GM19328 (cell line): ENCODE measurements around the gene NAXD.
"Not testable (repeated sequence)": the region's sequence is repeated elsewhere in the genome, so short reads cannot be mapped to it uniquely, and the experiment has no call there.

Experiments
- ATAC-seq: cut with Tn5 transposase; IDR thresholded peaks from one replicate; pipeline ENCODE4 v1.9.1; 2021; ENCODE audit warnings: mild to moderate bottlenecking, moderate library complexity; ENCODE audit not compliant: unreplicated experiment

Gene NAXD

GRCh38 chr13:110627761-110628476 lies 12.6 kb downstream of the NAXD start:
- ATAC-seq: no peak

- no peak for ATAC-seq
Measured at GRCh38 chr13:110628477-110628793, 13.1 kb downstream of the NAXD start.

- ATAC-seq: no peak
Measured at GRCh38 chr13:110628952-110629701, 13.8 kb downstream of the NAXD start.

DNA sequence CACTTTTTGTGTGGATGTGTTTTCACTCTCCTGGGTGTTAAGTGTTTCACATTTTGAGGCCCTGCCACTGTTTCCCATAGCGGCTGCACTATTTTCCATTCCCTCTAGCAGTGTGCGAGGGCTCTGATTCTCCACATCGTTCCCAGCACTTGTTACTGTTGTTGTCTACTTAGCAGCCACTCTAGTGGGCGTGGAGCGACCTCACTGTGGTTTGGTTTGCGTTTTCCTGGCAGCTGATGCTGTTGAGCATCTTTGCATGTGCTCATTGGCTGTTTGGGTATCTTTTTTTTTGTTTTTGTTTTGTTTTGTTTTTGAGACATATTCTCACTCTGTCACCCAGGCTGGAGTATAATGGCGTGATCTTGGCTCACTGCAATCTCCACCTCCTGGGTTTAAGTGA lies 14.4 kb downstream of the NAXD start:
- ATAC-seq: no peak

DNA sequence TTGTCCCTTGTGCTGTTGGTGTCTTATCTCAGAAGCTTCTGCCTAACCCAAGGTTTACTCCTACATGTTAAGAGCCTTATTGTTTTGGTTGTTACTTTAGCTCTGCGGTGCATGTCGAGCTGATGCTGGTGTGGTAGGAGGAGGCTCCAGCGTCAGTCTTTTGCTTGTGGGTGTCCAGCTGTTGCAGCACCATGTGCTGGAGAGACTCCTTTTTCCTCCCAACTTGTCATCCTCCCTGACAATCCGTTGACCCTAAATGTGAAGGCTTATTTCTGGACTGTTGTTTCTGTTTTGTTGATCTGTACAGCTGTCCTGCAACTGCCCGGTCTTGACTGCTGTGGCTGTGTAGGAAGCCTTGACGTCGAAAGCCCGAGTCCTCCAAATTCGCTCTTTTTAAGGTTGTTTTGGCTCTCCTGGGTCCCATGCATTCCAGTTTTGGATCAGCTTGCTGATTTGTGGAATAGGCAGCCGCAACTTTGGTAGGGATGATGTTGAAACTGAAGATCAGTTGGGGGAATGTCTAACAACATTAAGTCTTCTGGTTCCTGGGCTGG lies 15.3 kb downstream of the NAXD start:
- no peak for ATAC-seq

DNA sequence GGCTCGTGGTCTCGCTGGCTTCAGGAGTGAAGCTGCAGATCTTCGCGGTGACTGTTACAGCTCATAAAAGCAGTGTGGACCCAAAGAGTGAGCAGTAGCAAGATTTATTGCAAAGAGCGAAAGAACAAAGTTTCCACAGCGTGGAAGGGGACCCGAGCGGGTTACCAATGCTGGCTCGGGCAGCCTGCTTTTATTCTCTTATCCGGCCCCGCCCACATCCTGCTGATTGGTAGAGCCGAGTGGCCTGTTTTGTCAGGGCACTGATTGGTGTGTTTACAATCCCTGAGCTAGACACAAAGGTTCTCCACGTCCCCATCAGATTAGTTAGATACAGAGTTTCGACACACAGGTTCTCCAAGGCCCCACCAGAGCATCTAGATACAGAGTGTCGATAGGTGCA lies 16.9 kb downstream of the NAXD start:
- not testable (repeated sequence) for ATAC-seq

DNA sequence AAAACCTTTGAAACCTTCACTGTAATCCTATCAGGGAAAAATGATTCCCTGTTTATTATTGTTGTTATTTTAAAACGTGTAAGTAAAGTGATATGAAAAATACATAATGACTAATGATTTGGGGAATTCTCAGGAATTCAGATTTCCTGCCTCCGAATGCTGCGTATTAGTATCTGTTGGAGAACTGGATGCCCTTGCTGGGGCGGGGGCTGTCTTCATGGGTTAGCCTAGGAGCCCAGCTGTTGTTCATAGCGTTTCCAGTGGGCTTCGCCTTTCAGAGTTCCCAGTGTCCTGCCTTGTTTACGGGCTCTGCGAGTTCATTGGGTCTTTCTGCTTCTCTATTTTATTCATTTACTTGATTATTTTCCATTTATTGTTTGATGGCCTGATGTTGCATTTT lies 18.4 kb downstream of the NAXD start:
- no peak for ATAC-seq

DNA sequence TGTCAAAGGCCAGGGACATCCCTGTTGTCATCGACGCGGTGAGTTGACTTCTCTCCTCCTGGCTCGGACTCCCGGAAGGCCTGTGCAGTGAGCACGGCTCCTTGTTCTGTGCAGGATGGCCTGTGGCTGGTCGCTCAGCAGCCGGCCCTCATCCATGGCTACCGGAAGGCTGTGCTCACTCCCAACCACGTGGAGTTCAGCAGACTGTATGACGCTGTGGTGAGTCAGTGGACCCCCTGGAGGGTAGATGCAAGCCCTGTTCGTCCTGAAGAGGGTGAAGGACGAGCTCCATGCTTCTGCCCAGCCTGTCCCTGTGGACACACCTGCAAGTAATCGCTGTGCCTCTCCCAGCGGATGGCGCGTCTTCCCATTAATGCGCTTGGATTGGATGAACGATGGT lies 19.2 kb downstream of the NAXD start:
- ATAC-seq: no peak

DNA sequence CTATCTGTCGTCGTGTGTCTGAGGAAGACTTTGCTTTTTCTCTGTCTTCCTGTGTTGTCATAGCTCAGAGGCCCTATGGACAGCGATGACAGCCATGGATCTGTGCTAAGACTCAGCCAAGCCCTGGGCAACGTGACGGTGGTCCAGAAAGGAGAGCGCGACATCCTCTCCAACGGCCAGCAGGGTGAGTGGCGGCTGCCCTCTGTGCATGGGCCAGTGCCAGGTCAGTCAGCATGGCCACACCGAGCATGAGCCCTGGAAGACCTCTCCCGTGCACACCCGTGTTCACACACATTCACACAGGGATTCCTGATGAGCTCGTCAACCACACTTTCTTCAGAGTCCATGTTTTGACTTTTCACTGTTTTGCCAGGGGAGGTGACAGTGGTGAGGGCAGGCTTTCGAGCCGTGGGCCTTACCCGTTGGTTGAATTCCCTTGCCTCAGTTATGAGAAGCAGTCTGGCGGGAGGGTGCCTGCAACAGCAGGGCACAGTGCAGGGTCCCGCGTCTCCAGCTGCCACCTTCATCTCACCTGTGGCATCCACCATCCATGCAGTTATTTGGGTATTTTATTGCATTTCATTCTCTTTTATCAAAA lies 20.2 kb downstream of the NAXD start:
- no peak for ATAC-seq

DNA sequence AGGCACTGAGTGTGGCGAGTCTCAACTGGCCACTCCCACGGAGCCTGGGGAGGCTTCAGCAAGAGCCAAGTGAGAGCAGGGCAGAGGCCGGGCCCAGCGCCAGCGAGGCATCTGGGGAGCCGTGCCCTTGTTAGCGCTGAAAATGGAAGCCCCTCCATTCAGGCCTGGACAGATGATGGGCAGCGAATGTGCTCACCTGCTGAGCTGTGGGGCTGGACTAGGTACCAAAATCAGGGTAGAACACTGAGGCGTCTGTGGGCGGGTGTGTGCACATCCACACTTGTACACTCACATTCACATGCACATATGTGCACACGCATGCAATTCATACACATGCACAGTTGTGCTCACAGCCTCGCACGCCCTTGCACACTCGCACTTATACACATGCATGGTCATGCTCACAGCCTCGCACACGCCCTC lies 20.7 kb downstream of the NAXD start:
- ATAC-seq: no peak

DNA sequence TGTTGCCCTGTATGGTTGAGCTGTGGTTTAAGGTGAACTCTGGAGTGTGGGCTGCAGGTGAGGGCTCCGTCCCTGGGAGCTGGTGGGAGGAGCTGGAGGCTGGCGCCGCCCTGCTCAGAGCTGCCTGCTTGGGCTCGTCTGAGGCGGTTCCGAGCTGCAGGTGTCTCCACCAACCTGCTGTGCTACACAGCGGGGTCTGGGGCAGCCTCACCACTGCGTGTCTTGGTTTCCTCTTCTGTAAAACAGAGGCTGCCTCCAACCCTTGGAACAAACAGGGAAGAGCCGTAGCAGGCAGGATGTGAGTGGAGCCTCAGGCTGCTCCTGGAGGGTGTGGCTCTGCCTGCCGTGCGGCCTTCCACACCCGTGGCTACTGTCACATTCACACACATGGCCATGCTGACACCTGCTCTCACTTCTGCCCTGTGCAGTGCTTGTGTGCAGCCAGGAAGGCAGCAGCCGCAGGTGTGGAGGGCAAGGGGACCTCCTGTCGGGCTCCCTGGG lies 21.4 kb downstream of the NAXD start:
- ATAC-seq: no peak

- ATAC-seq: no peak
Measured at GRCh38 chr13:110637275-110637674, 21.9 kb downstream of the NAXD start.

- no peak for ATAC-seq
Measured at GRCh38 chr13:110637747-110638146, 22.4 kb downstream of the NAXD start.

DNA sequence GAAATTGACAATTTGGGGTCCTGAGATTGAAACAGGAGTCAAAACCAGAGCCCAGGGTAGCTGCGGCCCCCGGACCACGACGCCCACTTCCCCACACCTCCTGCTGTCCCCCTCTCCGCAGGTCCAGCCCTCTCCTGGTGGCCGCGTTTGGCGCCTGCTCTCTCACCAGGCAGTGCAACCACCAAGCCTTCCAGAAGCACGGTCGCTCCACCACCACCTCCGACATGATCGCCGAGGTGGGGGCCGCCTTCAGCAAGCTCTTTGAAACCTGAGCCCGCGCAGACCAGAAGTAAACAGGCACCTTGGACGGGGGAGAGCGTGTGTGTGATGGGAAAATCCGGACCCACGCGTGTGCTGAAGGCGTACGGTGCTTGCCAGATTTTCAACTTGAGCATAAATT lies 22.9 kb downstream of the NAXD start:
- no peak for ATAC-seq

- ATAC-seq: no peak
Measured at GRCh38 chr13:110638814-110639806, 23.8 kb downstream of the NAXD start.

DNA sequence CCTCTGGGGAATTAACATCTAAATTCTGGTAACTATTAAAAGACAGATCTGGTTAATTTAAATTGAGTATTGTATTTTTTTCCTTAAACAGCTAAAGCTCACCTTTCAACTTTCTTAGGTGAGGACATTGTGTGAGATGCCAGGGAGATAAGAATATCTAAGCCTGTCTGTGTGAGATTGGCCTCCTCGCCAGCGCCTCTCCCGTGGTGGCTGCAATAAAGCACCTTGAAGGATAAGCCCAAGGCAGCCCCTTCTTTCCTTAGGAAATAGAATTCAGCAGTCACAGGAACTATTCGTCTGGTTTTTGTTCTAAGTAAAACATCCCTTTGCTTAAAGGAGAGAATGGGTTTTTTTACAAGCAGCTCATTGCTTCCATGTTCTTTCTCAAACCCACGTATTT lies 24.6 kb downstream of the NAXD start:
- ATAC-seq: no peak

DNA sequence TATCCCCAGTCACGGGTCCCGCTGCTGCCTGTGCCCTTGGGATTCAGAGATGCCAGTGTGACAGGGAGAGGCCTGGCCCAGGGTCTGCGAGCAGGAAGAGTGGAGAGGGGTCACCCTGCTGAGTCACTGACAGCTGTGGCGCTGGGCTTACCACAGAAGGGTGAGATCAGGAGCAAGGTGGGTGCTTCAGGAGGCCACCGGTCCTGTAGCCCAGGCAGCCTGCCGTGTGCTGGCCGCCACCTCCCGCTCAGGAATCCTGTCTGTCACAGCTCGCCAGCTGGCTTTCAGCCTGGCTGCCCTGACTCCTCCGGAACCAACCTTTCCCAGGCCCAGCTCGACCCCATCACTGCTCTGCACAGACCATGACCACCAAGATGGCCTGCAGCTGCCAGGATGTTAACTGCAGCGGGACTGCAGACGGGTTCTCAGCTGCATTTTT lies 25.3 kb downstream of the NAXD start:
- no peak for ATAC-seq

- no peak for ATAC-seq
Measured at GRCh38 chr13:110641055-110642015, 26.0 kb downstream of the NAXD start.

- no peak for ATAC-seq
Measured at GRCh38 chr13:110642291-110642981, 27.1 kb downstream of the NAXD start.
